Muscle of arm (tissue), 14 donors: Measurements from ENCODE around the gene OR51B2. TPM values are rescaled to one million over a fixed set of nuclear protein-coding genes. Genes with fewer than 3 reads are reported as not detected.
"Not testable (repeated sequence)": the region's sequence is repeated elsewhere in the genome, so short reads cannot be mapped to it uniquely, and the experiment has no call there.

Source experiments
- DNase-seq: peaks from one replicate; pipeline ENCODE4 v3.0.0-alpha.2; 2013
- long read RNA-seq, 11 donors: transcript quantifications; one replicate each; lab custom pipeline, GENCODE V29; 2026
- polyA plus RNA-seq, 12 donors: library from polyadenylated mRNA; unstranded; fragments of 120-200 nt; gene quantifications; one replicate each; pipeline ENCODE4 v1.2.1, GENCODE V29; 2013; ENCODE audit not compliant: insufficient read length in 12 of 12

Gene OR51B2, protein sequence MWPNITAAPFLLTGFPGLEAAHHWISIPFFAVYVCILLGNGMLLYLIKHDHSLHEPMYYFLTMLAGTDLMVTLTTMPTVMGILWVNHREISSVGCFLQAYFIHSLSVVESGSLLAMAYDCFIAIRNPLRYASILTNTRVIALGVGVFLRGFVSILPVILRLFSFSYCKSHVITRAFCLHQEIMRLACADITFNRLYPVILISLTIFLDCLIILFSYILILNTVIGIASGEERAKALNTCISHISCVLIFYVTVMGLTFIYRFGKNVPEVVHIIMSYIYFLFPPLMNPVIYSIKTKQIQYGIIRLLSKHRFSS
- polyA plus RNA-seq: not detected
- long read RNA-seq, donor 1: 0 reads
- long read RNA-seq, donor 2: 0 reads
- long read RNA-seq, donor 3: 0 reads
- long read RNA-seq, donor 4: 0 reads
- long read RNA-seq, donor 5: 0 reads
- long read RNA-seq, donor 6: 0 reads
- long read RNA-seq, donor 7: 0 reads
- long read RNA-seq, donor 8: 0 reads
- long read RNA-seq, donor 9: 0 reads
- long read RNA-seq, donor 10: 0 reads
- long read RNA-seq, donor 11: 0 reads

DNA sequence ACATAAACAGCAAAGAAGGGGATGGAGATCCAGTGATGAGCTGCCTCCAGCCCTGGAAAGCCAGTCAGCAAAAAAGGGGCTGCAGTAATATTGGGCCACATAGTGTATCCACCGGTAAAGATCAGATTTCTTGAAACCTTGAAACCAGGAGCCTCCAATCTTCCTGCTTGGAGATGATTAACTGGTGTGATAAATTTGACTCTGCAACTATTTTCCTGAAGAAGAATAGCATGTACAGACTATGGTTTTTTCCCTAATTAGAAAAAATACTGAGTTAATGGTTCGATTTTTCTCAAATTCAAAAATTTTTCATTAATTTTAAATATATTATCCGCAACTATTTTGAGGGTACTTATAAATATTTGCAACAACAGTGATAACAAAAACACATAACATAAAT, at the start of gene OR51B2:
Gene OR51B2, minus strand, starts transcription at position 101 of the 400 bp plus-strand sequence. Its CDS starts 0 bp downstream, at position 101.
- no peak for DNase-seq

DNA sequence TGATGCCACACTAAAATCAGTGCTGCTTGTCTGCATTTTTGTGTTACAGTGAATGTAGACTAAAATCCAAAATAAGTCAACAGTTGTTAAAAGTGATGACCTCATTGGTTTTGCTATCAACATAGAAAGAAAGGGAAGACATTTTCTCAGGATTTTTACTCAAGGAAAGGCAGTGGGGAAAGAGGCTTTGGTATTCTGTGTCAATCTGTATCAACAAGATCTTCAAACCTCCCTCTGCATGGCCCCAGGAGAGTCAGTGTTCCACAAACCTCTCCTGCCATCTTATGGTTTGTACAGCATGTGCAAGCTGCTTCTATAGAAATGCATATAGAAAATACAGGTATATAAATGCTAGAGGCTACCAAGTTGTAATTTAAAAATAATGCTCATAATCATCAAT, 45.7 kb upstream of the OR51B2 start:
- DNase-seq: no peak

DNA sequence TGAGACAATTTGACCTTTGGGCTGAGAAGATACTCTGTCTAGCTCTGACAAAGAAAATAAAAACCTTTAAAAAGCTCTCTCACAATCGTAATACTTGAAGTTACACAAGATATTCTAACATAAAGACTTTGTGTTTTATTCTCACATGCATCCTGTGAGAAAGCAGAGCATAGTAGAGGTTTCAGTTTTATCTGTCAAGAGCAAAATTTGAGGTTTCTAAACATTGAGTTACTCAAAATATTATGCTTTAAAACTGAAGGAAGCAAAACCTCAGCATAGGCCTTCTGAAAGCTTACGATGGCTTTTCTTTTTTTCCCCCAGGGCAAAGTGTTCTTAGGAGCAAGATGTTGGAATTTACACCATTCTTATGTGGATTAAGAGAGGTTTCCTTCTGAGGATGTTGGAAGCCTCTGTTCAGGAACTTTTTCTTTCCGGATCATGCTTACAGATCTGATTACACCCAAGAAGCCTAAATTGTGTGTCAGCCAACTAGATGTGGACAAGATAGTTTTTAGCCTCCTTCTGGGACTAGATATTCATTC, 44.5 kb upstream of the OR51B2 start:
- no peak for DNase-seq

DNA sequence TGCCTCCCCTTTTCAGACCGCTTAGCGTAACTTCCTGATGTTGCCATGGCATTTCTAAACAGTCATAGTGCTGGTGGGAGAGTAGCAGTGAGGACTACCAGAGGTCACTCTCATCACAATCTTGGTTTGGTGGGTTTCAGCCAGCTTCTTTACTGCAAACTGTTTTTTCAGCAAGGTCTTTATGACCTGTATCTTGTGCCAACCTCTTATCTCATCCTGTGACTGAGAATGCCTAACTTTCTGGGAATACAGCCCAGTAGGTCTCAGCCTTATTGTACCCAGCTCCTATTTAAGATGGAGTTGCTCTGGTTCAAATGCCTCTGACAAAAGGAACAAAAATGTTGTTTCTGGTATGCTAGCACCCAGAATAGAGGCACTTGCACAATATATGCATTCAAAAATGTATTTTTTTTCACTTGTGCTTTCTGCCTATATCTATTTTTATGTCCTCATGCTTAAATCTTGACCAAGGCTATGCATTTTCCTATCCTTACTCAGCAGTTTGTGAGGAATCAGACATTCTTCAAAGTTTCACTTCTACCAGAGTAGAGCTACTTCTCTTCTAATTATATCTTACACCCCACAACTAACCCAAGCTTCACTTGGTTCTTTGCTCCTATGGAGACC, 43.5 kb upstream of the OR51B2 start:
- DNase-seq: no peak

DNA sequence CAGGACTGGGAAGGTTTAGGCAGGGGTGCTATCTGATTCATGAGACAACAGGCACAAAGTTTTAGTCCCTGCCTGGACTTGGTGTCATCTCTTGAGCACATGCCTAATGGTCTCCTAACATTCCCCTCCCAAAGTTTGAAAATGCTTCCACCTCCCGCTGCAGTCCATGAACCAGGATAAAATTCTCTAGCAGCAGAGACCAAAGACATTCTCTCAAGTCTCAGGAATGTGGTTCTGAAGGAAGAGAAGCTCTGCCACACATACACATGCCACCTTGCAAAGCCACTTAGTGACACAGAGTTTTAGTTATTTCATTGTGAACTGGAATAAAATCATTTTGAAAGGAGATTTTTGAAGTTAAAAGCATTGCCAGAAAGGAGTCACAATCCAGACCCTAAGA, 42.8 kb upstream of the OR51B2 start:
- no peak for DNase-seq

DNA sequence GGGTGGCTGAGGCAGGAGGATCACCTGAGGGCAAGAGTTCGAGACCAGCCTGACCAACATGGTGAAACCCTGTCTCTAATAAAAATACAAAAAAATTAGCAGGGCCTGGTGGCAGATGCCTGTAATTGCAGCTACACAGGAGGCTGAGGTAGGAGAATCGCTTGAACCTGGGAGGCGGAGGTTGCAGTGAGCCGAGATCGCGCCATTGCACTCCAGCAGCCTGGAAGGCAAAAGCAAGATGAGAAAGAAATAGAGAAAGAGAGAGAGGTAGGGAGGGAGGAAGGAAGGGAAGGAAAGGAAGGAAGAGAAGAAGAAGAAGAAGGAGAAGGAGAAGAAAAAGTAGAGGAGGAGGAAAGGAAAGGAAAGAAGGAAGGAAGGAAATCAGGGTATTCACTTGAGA, 42.3 kb upstream of the OR51B2 start:
- not testable (repeated sequence) for DNase-seq

DNA sequence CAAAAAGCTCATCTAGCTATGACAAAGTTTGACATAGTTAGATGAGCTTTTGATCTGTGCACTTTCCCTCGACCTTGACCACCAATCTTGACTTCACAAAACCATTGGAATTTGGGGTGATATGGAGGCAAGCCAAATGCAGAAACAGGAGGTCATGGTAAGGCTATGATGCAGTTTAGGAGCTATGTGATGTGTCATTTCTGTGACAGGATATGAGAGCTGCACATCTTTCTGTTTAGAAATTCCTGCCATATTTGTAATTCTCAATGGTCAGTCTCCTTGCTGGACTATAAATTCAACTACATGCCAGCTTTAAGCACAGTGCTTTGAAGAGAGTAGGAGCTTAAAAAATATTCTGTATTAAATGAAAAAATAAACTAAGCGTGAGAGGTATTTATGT, 40.1 kb upstream of the OR51B2 start:
- no peak for DNase-seq

DNA sequence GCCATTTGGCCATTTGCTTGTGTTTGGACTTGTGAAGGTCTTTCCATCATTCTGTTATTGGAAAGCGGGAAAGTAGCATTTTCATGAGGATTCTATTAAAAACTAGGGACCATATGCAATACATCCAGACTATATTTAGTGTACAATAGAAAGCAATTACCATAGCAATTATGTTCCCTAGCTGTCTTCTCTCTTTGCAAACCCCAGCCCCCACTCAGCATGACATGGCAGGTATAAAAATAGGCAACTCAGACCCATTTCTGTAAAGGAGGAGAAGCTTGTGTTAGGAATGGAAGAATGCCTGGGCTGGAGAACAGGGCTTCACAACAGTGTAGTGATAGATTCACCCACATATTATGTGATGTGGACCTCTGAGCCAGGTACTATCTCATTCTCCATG, 39.6 kb upstream of the OR51B2 start:
- DNase-seq: no peak

DNA sequence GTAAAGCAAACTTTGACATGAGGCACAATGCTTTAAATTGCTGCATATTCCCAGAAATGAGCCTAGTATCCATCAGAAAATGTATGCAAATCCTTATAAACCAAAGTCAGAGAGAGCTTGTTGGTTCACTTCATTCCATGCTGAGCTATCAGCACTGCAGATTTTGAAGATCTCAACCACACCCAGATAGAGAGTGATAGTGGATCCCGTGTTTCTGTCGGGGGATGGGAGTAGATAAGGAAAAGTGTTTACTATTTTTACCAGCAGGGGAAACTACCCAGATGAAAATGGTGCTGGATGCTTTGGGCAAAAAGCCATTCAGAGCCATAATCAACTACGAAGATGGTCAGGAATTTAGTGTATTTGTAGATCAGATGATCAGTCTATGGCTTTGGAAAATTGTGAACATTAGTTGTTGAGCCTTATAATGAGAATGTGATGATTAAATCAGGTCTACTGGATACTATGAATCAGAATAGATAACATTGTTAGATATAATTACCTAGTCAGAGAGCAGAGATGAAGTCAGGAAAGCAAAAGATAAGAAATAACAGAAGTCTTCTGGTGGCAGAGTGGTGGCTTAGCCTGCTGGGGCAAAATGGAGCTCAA, 38.0 kb upstream of the OR51B2 start:
- DNase-seq: no peak

DNA sequence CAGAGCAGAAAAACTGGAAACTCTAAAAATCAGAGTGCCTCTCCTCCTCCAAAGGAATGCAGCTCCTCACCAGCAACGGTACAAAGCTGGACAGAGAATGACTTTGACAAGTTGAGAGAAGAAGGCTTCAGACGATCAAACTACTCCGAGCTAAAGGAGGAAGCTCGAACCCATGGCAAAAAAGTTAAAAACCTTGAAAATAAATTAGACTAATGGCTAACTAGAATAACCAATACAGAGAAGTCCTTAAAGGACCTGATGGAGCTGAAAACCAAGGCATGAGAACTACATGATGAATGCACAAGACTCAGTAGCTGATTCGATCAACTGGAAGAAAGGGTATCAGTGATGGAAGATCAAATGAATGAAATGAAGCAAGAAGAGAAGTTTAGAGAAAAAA, 31.9 kb upstream of the OR51B2 start:
- DNase-seq: not testable (repeated sequence)

DNA sequence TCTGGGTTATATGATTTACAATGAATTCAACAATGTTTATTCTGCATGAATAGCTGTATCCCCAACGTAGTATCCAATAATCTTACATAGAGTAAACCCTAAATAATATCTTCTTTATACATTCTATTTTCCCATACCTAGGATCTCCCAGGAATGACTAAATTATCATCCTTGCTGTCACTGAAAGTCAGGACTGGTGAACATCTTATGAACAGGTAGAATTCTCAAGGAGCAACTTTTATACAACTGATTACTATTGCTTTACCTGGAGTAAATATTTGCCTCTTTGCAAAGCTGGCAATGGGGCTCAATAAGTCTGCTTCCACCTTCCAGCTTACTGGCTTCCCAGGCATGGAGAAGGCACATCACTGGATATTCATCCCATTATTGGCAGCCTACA, 27.1 kb upstream of the OR51B2 start, which contains the start of gene OR51B6:
Gene OR51B6, plus strand, starts transcription at position 301 of the 400 bp plus-strand sequence. Its CDS starts 0 bp downstream, at position 301.
- no peak for DNase-seq

DNA sequence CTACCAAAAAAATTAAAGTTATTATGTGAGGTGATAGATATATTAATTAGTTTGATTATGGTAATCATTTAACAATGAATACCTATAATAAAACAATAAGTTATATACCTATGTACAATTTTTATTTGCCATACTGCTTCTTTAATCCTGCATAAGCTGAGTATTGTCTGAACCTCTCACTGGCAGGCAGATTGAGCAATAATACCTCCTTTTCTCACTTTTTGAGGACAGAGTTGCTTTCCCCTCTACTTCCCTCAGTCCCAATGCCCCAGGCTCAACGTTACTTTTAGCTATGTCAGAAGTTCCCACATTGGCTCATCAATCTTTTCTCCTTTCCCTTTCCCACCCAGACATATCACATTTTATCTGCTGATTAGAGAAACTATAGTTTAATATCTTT, 25.5 kb upstream of the OR51B2 start:
- no peak for DNase-seq

DNA sequence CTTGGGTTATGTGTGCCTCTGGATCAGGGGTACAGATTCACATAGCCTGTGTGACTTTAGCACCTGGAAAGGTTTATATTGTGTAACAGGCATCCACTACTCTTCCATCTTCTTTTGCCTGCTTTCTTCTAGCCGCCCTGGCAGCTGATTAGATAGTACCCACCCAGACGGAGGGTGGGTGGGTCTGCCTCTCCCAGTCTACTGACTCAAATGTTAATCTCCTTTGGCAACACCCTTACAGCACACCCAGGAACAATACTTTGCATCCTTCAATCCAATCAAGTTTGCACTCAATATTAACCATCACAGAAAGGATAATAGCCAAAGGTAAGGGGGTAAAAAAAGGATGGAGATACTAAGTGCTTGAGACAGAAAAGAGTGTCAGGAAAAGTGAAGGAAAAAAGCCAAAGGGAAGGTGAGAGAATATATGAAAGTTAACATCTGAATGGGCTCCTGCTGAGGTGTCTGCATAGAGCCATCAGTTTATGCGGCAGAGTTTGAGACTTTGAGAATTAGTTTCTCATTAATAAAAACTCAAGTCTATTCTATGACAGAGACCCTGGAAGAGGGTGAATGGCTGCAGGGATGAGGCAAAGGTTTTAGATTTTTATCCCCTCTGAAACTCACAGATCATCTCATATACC, 24.6 kb upstream of the OR51B2 start:
- DNase-seq: no peak

DNA sequence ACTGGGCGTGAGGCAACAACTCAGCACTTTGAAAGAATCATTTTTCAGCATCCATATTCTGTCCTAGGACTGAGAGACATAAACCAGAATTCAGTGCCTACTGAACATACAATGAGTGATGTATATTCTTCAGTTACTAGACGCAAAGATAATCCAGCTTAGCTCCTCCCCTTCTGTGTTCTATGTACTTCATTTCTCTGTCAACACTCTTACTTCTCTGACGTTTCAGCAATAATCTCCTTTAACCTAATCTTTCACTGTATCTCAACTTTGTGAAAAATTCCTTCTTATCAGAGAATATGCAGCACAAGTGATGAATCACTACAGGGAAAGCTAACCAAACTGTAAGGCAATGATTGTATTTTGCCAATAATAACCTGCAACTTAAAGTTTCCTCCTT, 21.7 kb upstream of the OR51B2 start:
- DNase-seq: no peak

DNA sequence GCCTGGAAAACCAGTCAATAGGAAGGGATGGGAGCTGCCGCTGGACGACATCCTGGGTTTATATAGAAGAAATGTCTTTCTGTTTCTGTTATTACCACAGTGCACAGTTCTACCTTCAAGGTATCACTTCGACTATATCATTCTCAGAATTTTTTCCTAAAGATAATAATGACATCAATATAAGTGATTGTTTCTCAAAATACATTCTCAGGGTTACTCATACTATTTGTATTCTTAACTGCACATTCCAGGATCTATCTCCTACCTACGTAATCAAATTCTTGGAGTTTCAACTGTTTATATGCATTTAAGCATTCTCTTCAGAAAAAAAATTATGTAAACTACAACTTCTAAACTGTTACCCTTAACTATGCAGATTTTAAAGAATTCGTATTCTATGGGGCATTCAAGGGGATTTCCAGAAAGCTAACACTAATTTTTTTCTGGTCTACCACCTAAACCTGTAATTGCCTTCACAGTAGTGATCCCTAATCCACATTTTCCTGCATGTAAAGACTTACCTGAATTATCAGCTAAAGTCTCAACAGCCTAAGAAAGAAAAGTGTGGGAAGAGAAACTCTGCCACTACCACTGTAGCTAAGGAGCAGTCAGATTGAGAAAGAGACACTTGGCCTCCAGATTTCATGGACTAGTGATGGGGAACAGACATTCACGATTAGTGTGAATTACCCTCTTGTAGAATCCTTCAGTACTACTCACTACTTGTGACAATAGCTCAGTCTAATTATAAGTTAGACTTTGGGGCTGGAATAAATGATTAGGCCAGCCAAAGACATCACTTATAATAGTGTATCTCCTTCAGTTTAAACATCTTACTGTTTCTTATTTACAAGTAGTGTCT, 19.6 kb upstream of the OR51B2 start, which contains the start of gene OR51B5:
Gene OR51B5, minus strand, starts transcription at position 51 of the 862 bp plus-strand sequence. Its CDS starts 0 bp downstream, at position 51.
- DNase-seq: no peak

DNA sequence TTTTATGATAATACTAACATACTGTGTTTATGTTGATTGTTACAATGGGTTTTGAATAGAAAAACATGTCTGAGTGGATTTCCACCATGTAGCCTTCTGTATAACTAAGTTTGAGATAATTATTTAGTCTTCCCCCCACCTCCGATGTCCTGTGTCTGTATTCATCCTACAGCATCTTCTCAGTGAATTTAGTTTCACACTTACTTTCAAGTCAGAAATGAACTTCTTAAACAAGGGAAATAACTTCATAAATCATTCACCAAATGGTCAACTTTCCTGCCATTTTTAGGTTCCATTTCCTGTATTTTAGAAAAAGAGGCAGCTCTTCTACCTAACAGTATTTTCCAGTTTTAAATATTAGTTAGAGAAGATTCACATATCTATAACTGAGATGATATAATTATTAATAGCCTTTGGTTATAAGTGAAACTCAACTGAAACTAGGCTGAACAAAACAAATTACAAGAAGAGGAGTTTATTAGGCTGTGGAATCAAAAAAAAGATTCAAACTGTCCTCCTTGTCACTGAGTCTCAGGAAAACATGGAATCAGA, 15.8 kb upstream of the OR51B2 start:
- DNase-seq: no peak

DNA sequence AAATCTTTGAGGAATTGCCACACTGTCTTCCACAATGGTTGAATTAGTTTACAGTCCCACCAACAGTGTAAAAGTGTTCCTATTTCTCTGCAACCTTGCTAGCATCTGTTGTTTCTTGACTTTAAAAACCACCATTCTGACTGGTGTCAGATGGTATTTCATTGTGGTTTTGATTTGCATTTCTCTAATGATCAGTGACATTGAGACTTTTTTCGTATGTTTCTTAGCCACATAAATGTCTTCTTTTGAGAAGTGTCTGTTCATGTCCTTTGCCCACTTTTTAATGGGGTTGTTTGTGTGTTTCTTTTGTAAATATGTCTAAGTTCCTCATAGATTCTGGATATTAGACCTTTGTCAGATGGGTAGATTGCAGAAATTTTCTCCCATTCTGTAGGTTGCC, 13.2 kb upstream of the OR51B2 start:
- not testable (repeated sequence) for DNase-seq

DNA sequence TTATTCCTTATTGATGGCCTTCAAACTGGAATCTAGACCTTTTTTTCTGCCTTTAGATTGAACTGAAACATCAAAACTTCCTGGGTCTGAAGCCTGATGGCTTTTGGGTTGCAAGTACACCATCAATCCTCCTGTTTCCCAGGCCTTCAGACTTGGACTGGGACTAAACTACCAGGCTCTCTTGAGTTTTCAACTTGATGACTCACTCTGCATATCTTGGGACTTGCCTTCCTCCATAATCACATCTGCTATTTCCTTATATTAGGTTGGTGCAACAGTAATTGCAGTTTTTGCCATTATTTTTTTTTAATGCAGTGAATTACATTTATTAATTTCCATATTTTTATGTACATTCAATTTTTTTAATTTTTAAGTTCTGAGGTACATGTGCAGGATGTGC, 12.2 kb upstream of the OR51B2 start:
- DNase-seq: no peak

DNA sequence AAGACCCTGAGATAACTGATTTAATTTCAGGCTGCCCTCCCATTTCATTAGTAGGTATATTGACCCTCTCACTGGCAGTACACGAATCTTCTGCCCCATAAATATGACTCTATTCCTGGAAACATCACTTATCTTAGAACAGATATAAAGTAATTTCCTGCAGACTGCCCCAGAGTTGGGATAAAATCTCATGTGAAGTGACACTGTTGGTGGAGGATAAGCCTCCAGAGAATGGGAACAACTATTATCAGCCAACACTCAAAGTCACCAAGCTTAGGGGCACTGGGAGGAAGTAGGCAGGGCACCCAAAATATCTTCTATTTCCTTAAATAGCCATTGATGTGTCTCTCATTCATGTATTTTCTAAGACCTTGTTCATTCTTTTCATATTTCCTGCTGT, 11.1 kb upstream of the OR51B2 start:
- DNase-seq: no peak

DNA sequence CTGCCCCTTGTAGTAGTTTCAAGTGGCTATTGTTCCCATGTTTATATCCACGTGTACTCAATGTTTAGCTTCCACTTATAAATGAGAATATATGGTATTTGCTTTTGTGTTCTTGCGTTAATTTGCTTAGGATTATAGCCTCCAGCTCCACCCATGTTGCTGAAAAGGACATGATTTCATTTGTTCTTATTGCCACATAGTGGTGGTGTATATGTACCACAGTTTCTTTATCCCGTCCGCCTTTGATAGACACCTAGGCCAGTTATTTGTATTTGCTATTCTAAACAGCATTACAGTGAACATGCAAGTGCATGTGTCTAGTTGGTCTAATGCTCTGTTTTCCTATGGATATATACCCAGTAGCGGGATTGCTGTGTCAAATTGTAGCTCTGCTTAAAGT, 6.8 kb downstream of the OR51B2 start:
- DNase-seq: no peak
